Stimulated activated CD4-positive, alpha-beta T cell treated with anti-CD3 and anti-CD28 coated beads, TNF-alpha, amount 100 ng/mL, for 24 hours (primary cell): ENCODE data around the gene IFFO2.

Experiments
- DNase-seq, 3 experiments: peaks; one replicate each; pipeline ENCODE4 v3.0.0-alpha.2; 2020; ENCODE audit warnings: low read depth in 3 of 3

The IFFO2 gene

DNA sequence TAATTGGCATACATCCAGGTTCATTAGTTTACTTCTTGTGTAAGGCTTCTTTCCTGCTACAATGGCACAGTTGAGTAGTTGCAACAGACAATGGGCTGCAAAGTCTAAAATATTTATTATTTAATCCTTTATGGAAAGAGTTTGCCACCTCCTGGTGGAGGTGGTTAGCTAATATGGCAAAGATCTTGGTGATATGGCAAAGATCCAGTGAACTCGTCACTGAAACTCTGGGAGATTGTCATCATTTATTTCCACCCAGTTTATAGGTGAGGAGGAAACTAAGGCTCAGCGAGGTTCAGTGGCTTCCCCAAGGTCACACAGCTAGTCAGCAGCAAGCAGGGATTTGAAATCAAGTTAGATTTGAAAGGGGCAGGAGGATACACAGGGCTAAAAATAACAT is 16.1 kb upstream of the IFFO2 start:
- DNase-seq = no peak

DNA sequence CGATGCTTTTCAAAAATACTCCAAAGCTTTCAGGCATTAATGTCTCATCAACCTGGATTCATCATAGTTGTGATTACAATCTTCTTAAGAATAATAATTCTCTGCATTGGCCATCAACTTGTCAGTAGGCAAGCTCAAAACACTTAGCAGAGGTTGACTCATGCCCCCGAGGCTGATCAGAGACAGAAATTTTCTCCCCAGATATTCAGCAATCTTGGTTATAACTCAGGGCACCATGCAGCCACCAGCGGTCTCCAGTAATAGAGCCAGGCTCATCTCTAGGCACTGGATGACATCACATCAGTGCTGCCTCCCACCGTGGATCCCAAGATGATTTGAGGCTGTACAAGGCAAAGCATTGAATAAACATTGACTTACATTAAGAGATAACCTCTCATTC is 14.3 kb upstream of the IFFO2 start:
- DNase-seq = no peak

DNA sequence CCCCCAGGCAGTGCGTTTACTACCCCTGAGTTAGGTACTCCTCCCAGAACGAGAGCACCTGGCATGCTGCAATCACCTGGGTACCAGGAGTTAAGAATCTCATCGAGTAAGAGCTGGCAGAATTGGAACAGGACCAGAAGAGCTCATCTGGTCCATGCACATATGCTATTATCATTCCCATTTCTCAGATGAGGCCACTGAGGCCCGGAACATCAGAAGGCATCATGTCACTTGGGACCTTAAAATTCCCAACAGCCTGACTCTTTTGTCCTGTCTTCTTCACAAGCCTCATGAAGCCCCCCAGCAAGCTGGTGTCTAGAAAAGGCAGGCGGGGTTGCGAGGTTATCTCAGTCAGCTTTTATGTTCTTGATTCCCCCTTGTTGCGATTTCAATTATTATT is 13.9 kb upstream of the IFFO2 start:
- no peak for DNase-seq

DNA sequence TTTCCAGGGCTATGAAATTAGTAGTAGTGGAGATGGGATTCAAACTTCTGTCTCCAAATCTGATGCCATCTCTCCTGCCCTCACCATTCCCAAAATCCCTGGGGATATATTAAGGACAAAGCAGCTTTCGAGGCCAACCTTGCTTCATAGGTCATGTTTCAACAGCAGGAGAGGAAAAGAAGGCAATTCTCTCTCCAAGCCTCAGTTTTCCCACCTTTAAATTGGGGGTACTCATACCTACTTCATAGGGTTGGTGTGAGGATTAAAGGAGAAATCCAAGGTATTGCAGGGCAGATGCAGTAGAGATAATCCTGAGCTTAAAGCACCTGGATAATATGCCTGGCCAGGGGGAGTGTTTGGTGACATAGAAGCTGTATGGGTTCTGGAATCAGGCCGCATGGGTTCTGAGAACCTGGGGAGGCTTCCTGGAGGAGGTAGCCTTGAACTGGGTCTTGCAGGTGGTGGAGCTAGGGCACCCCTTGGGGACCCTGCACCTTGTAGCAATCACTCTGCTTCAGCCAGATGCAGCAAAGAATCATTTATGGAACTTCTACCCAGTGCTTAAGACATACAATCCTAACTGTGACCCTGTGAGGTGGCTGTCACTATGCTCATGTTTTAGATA is 10.7 kb upstream of the IFFO2 start:
- DNase-seq = no peak

DNA sequence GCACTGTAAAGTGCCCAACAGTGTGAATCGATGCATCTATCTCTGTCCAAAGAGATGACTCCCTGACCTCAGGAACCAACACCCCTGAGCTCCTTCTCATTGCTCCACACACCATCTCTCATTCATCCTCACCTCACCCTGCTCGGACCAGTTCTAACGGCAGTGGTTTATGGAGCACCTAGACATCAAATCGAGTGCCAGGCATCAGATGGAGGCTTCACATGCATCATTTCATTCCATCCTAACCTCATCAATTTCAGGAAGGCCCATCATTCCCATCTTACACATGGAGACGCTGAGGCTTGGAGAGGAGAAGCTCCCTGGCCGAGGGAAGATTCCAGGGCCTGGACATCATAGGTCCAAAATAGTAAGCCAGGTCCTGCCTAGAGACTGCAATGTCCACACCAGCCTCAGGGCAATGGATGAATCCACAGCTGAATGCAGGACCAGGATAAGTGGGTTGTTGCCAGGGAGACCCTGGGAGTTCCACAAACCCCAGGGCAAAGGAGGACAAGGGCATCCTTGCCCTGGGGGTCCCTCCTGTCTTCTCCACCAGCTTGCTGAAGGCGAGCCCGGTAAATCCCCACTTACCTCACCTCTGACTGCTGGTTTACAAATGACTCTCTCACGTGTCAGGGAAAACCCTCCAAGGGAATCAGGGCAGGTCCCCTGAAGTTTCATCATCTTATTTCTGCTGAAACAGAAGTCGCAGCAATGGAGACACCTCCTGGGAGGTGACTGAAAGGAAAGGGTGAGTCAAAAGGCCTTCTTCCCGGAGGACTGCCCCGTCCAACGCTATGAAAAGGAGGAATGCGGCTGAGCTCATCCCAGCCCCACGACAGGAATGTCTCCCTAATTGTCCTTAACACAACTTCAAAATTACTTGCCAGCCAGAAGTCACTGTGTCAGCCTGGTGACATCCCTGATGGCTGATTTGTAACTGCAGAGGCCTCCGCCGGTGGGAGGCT is 9.0 kb upstream of the IFFO2 start:
- DNase-seq = peak in 1 of 3 experiments; percentile 38

DNA sequence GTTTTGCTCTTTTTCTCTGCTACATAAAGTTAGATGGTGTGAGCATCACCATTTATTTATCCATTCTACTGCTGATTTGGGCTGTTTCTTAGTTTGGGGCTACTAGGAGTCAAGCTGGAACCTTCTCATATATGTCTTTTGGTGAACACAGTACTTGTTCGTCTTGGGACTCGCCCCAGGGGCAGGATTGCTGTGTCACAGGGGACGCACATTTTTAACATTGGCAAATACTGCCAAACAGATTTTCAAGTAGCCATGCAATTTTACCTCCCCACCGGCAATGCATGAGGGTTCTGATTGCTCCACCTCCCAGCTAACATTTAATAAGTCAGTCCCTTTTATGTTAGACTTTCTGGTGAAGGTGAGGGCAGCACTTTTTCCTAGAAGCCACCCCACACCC is 7.5 kb upstream of the IFFO2 start:
- DNase-seq = no peak

DNA sequence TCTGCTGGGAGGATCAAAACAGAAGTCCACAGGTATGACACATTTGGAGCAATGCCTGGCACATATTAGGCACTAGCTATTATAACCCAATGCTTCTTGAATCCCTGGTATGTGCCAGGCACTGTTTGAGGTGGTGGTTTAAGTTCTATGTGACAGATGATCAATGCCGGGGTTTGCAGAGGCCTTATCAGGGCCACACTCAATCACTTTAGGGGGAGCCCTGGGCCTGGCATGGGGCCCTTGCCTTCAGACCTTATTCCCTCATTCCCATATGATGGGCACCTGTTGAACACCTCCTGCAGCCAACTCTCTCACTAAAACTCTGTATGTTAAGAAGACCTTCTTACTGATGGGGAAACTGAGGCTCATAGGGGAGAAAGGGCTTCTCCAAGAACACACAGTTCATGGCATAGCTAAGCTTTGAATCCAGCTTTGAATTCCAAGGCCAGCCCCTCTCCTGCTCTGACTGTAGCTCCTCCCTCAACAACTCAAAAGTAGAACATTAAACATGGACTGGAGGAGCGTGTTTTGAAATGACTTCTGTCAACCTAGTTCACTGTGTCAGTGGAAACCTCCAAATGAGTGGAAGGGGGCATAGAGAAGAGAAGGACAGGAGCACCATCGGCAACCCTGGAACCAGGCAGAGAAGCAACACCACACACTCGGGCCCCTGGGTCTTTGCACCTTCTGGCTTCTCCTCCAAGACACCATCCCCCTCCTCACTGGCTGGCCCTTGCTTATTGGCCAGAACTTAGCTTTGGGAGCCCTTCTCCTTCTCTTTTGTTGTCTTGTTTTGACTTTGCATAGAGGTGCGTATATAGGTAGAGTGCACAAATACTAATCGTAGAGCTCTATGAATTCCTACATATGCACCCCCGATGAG is 6.6 kb upstream of the IFFO2 start:
- no peak for DNase-seq

DNA sequence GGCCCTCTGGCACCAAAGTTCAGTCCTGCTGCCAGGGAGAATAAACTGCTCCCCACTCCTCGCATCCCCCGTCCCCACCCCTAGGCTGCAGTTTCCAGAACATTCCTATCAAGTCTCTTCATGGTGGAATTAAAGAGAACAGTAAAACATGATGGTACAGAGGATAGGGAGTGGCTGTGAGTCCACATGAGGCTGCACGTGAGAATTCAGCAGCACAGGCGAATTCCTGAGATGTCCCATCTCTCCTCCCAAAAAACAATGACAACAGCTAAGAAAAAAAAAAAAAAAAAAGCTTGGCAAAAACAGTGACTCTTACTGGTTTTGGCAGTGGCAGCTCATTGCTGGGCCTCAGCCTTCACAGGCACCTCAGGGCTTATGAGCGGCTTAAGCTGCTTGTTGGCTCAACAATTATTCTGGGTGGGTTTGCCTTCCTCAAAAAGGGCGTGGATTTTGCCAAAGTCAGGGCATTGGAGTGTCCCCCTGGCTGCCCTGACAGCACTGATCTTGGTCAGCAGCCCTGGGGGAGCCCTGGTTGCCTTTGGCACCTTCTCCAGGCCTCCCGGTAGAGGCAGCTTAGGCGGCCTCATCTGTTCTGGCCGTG is 5.7 kb upstream of the IFFO2 start:
- no peak for DNase-seq

DNA sequence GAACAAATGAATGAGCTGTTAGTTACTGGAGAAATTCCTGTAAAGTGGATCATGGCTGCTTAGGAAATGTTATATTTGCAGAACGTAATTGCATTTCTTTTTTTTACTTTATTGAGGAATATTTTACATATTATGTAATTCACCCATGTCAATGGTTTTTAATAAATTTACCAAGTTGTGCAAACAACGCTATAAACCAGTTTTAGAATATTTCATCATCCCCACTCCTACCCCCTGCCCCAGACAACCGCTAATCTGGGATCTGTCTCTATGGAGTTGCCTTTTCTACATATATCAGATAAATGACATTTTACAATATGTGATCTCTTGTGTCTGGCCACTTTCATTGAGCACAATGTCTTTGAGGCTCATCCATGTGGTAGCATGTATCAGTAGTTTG is 4.3 kb upstream of the IFFO2 start:
- DNase-seq = no peak

DNA sequence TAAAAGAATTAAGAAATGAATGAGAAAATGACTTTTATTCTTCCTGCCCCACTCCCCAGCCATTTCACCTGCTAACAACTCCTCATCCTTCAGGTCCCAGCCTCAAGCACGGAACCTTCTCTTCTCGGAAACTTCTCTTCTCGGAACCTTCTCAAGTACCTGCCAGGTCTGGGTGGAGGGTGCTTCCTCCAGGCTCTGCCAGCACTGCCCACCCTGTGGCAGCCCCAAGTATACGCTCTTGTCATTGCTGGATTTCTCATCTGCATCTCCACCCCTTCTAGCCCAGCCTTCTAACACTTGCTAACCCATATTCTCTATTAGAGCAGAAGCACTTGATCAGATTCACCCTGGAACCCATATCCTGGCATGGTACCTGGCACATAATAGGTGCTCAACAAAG is 3.9 kb upstream of the IFFO2 start:
- no peak for DNase-seq

DNA sequence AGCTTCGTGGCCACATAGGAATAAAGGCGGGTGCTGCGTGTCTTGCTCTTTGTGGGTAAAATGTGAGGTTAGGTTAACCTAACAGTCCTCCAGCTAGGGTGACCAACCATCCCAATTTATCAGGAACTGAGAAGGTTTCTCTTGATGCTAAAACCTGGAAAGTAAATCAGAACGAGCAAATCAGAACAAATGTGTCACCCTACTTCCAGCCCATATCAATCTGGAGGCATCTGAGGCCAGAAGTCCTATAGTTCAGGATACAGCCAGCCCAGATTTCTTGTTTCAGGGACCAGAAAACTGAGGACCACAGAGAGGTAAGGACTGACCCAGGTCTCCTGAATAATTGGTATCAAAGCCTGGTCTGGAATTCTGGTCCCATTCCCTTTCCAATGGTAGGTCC is 3.1 kb upstream of the IFFO2 start:
- no peak for DNase-seq

DNA sequence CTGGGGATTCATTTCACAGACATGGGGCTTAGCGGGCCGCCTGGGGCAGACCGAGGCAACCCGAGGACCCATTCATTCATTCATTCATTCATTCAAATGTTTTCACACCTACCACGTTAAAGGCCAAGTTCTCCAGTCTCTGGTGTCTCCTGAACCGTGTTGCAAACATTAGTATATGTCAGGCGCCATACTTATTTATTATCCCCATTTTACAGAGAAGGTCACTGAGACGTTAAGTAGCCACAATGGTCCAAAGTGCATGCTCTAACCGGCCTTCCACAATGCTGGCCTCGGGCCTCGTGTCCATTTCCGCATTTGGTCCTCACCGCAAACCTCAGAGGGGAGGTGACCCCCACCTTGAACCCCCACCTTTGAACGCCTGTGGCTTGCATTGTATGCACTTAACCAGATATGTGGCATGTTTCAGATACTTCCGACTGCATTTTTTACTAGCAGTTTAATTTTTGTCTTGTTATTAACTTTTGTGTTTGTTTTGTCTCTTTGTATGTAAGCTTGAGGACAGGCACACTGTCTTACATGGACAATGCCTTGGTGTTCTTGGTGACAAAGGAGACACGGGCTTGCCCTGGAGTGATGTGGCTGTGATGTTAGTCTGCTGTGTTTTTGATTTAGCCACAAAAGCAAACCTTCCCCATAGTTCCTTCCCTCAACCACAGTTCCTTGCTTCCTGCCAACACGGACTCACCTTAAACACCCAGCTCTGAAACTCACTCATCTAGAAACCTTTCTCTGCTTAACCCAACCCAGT is 1.2 kb upstream of the IFFO2 start:
- no peak for DNase-seq

DNA sequence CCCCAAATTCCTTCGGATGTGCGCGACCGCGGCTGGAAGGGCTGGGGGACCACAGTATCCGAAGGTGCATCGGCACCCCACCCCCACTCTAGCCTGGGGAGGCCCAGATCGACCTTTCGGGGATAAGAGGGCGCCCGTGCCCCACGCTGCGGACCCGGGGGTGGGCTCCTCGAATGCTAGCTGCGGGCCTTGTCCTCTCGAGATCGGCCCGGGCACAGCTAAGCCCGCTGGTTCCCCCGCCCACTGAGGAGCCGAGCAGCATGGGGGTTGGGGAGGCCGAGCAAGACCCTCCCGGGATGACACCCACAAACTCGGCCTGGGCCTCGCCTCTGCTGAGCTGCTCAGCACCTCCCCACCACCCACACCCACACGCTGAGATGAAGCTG is 653 bp upstream of the IFFO2 start:
- no peak for DNase-seq

DNA sequence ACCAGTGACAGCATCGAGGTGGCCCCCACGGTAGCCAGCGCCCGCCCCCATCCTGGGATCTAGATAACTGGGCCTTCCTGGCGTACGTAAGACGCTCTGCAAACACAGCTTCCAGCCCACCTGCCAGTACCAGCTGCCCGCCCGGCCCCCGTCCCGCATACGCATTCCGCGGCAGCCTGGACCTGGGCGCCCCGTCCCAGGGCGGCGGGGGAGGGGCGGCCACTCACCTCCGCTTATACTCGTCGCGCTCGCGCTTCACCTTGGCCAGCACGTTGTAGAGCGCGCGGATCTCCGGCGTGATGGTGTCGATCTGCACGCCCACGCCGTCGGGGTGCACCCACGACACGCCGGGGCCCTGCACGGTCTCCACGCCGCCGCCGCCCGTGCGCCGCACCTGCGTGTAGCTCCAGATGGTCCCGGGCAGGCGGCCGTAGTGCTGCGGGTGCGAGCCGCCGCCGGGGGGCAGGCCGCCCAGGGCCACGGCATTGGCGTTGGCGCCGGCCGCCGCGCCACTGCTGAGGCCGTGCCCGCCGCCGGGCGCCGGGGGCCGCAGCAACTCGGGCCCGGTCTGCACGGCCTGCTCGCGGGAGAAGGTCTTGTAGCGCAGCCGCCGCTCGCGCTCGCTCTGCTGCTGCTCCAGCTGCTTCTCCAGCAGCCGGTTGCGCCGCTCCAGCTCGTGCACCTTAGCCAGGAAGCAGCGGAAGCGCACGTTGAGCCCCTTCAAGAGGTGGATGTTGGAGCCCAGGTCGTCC is 859 bp downstream of the IFFO2 start:
- DNase-seq = peak in 1 of 3 experiments; percentile 57

DNA sequence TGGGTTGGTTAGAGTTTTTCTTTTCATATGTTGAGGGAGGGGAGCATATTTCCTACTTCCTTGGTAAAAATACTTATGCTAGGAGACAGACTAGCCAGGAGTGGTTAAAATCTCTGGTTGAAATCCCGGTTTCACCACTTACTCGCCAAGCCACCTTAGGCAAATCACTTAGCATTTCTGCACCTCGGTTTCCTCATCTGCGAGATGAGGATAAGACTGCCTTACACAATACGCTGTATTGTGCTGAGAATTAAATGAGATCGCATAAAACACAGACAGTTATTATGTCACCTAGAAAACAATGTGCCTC is 1.4 kb downstream of the IFFO2 start:
- no peak for DNase-seq

DNA sequence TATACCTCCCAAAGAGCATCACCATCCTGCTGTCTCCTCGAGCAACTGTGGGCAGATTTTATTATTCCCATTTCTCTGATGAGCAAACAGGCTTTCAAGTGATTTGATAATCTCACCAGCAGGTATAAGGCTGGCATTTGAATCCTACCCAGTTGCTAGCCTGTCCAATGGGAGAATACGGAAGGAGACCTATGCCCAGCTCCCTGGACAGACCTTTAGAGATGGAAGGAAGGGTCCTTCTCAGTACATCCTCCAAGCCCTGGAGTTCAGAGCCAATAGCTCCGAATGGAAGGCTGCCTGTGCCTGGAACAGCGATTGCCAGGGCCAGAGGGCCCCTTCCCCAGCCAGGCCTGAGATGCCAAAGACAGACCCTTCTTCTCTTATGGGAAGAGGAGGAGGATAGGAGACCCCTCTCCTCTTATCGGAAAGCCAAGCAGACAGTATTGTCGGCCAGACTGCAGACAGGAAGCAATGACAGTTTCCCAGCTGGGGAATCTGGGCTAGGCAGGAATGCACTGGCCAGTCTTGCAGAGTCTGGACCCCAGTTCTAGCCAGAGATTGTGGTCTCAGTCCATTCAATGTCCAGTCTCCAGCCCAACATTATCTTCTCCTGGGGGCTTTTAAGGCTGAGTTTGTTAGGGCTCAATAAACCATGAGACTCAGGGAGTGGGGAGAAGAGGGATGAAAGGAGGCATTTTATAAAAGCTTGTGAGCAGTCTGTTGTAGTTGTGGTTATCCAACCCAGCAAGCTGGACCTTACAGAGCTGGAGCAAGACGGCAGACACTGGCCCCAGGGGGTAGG is 2.0 kb downstream of the IFFO2 start:
- DNase-seq = no peak

DNA sequence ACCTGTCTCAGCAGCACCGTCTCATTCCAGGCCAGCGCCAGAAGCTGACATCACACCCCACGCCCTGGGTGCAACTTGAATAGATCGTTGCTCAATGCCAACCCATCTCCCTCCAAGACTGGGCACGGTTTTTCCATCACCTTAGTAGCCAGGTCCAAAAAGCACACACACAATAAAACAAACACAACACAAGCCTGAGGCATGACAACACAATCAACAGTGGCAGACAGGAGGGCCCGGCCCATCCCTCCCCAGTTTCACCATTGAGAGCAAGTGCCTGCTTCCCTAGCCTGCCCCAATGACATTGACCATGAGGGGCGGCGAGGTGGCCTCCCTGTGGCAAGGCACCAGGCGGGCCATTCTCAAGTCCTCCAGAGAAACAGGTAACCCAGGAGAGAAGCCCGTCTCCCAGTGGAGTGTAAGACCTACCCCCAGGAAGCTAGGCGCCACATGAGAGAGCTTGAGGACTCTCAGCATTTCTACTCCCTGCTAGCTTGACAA is 2.7 kb downstream of the IFFO2 start:
- DNase-seq = no peak

DNA sequence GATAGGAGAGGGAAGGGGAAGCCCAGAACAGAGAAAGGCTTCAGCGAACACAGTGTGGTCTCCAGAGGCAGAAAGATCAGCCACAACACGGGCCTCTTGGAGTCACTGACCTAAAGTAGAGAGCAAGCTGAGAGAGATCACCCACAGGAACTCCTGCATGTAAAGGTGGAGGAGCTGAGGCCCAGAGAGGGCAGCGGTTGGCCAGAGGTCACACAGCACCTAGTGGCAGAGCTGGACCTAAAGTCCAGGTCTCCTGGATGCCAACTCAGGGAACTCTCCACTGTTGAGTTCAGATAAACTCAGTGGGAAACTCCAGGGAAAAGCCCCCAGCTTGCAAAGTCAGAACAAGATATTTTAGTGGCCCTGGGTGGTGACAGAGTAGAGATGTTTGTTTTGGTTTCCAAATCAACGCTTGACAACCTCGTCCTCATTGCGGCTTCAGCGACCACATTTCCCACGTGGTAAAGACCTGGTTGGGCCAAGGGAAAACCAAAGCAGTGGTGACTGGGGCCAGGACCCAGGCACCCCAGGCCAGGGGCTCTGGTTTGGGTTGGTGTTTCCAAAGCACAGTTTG is 4.6 kb downstream of the IFFO2 start:
- peak; percentile 52 to 79 (median 77) for DNase-seq

DNA sequence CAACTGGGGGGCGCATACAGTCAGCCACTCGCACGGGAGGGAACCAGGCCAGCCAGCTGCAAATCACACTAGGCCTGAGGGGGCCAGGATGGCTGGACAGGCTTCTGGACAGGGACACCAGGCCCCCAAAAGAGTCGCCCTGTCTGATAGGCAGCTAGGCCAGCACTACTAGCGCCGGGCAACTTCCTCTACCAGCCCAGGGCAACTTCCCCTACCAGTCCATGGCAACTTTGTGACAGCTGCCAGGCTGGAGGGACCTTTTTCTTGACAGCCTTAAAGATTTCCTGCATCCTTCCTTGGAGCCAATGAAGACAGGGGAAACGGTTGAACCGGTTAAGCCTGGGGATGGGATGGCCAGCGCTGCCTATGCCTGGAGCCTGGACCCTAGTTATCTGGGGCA is 5.1 kb downstream of the IFFO2 start:
- no peak for DNase-seq
